Activated CD4-positive, alpha-beta T cell treated with anti-CD3 and anti-CD28 coated beads for 48 hours (primary cell): ENCODE data around the gene SRSF7.
"Not testable (repeated sequence)": the region's sequence is repeated elsewhere in the genome, so short reads cannot be mapped to it uniquely, and the experiment has no call there.

ENCODE experiments used
- DNase-seq: peaks from one replicate; pipeline ENCODE4 v3.0.0-alpha.2; 2020

SRSF7 gene

GRCh38 chr2:38751596-38752410, 642 bp upstream of the SRSF7 start:
- DNase-seq, result peak; percentile 50

GRCh38 chr2:38750011-38750890, 910 bp downstream of the SRSF7 start:
- peak; percentile 56 for DNase-seq

GRCh38 chr2:38748943-38749804, 2.0 kb downstream of the SRSF7 start:
- peak; percentile 26 for DNase-seq

- DNase-seq, result no peak
Measured at GRCh38 chr2:38748391-38748790, 2.8 kb downstream of the SRSF7 start.

- no peak for DNase-seq
Measured at GRCh38 chr2:38747819-38748218, 3.3 kb downstream of the SRSF7 start.

- no peak for DNase-seq
Measured at GRCh38 chr2:38747007-38747424, 4.1 kb downstream of the SRSF7 start.

GRCh38 chr2:38745267-38745666, 5.9 kb downstream of the SRSF7 start:
- no peak for DNase-seq

GRCh38 chr2:38744399-38744780, 6.8 kb downstream of the SRSF7 start:
- DNase-seq, result no peak

- no peak for DNase-seq
Measured at GRCh38 chr2:38743672-38744398, 7.3 kb downstream of the SRSF7 start.

GRCh38 chr2:38742797-38743559, 8.2 kb downstream of the SRSF7 start:
- DNase-seq, result no peak

- no peak for DNase-seq
Measured at GRCh38 chr2:38740851-38741731, 10.1 kb downstream of the SRSF7 start.

GRCh38 chr2:38739524-38739923, 11.6 kb downstream of the SRSF7 start:
- no peak for DNase-seq

GRCh38 chr2:38737925-38738324, 13.2 kb downstream of the SRSF7 start:
- DNase-seq, result no peak

GRCh38 chr2:38737000-38737698, 14.0 kb downstream of the SRSF7 start:
- not testable (repeated sequence) for DNase-seq

GRCh38 chr2:38735999-38736320, 15.2 kb downstream of the SRSF7 start:
- no peak for DNase-seq

- DNase-seq, result no peak
Measured at GRCh38 chr2:38734299-38735058, 16.7 kb downstream of the SRSF7 start.

- no peak for DNase-seq
Measured at GRCh38 chr2:38733300-38733971, 17.7 kb downstream of the SRSF7 start.

GRCh38 chr2:38731684-38732221, 19.4 kb downstream of the SRSF7 start:
- no peak for DNase-seq
